Mesothelial cell of epicardium (in vitro differentiated cells): ENCODE results near the gene LYRM1. TPM values are rescaled to one million over a fixed set of nuclear protein-coding genes. Genes with fewer than 3 reads are reported as not detected.
"Not testable (repeated sequence)": the region's sequence is repeated elsewhere in the genome, so short reads cannot be mapped to it uniquely, and the experiment has no call there.

ENCODE experiments used
- DNase-seq, 2 experiments: peaks; one replicate each; pipeline ENCODE4 v3.0.0; 2021; ENCODE audit warnings: low spot score in 2 of 2; ENCODE audit not compliant: unreplicated experiment in 2 of 2
- H3K27ac Mint-ChIP-seq: 2 replicates; pipeline ENCODE4 v1.8.0; 2021; ENCODE audit warnings: mixed read lengths
- H3K27me3 Mint-ChIP-seq: 2 replicates; pipeline ENCODE4 v1.8.0; 2021; ENCODE audit warnings: low read depth, mixed read lengths
- H3K36me3 Mint-ChIP-seq: 2 replicates; pipeline ENCODE4 v1.8.0; 2021; ENCODE audit warnings: mixed read lengths
- H3K4me1 Mint-ChIP-seq: 2 replicates; pipeline ENCODE4 v1.8.0; 2021; ENCODE audit warnings: mixed read lengths
- H3K4me3 Mint-ChIP-seq: 2 replicates; pipeline ENCODE4 v1.8.0; 2021; ENCODE audit warnings: mild to moderate bottlenecking, moderate library complexity, mixed read lengths
- H3K9me3 Mint-ChIP-seq: 2 replicates; pipeline ENCODE4 v1.8.0; 2021; ENCODE audit warnings: mixed read lengths
- CTCF ChIP-seq: fragments of 200-600 bp; sonication (generic); IDR thresholded peaks from one replicate; pipeline ENCODE4 v1.5.0; 2021; ENCODE audit warnings: antibody characterized with exemption; ENCODE audit not compliant: unreplicated experiment
- total RNA-seq: library from RNA; stranded (reverse); gene quantifications from 3 replicates; pipeline ENCODE4 v1.2.1, GENCODE V29; 2021

Gene LYRM1
- total RNA-seq, 1 donor from 2014 or later: 15.9 TPM

DNA sequence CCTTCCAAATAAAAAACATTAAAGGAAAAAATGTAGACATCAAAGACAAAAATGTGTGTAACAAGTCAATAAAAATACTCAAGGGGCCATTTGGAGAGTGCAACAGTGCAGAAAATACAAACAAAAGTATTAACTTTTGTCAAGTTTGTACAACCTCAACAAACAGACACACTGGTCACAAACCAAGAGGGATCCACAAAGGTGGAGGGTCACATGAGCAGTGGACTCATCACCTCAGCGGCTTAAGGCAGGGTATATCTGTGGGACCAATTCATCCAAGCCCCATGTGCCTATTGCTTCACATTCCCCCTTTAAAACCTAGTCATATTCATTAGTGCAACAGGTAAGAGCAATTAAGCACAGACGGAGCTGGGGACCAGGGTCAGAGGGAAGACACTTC, 45.6 kb upstream of the LYRM1 start:
- Mint-ChIP-seq H3K4me1 (peaks cover 28% of the 10 kb centered on the region), H3K9me3 (no peaks in the 10 kb centered on the region), H3K27ac (no peak overlapping the region), H3K27me3 (no peaks in the 10 kb centered on the region), H3K36me3 (peaks cover 20% of the 10 kb centered on the region), H3K4me3 (no peak overlapping the region)
- no peak for DNase-seq
- no peak for TF ChIP-seq CTCF

DNA sequence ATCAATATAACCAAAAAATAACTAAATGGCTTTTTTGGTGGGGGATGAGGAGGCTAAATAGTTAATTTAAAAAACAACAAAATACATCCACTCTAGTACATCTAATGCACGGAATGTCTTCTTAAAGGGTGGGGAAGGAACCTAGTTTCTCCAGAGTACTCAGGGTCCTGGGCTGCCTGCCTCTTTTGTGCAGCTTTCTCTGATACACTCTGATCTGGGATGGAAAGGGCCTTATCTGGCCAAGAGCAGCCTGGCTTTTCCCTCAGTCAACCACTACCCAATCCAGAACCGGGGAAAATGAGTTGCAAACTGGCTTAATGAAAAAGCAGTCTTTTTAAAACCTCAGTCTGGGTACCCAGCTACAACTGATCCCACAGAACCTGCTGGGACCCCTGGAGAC, 43.3 kb upstream of the LYRM1 start:
- H3K4me1 Mint-ChIP-seq: peaks cover 8% of the 10 kb centered on the region
- H3K27ac Mint-ChIP-seq: no peak overlapping the region
- H3K9me3 Mint-ChIP-seq: no peaks in the 10 kb centered on the region
- no peak for TF ChIP-seq CTCF
- DNase-seq: no peak
- peaks cover 27% of the 10 kb centered on the region for H3K36me3 Mint-ChIP-seq
- no peaks in the 10 kb centered on the region for H3K27me3 Mint-ChIP-seq
- H3K4me3 Mint-ChIP-seq: no peak overlapping the region

GRCh38 chr16:20859229-20859628, 41.3 kb upstream of the LYRM1 start:
- Mint-ChIP-seq H3K4me3 (no peak overlapping the region), H3K4me1 (no peaks in the 10 kb centered on the region), H3K36me3 (peaks cover 31% of the 10 kb centered on the region), H3K27me3 (no peaks in the 10 kb centered on the region), H3K9me3 (peaks cover 6% of the 10 kb centered on the region), H3K27ac (no peak overlapping the region)
- TF ChIP-seq CTCF: no peak
- no peak for DNase-seq

GRCh38 chr16:20859699-20860098, 40.9 kb upstream of the LYRM1 start:
- DNase-seq: no peak
- no peak for TF ChIP-seq CTCF
- no peaks in the 10 kb centered on the region for H3K27me3 Mint-ChIP-seq
- peaks cover 2% of the 10 kb centered on the region for H3K4me1 Mint-ChIP-seq
- H3K27ac Mint-ChIP-seq: no peak overlapping the region
- no peak overlapping the region for H3K4me3 Mint-ChIP-seq
- peaks cover 33% of the 10 kb centered on the region for H3K36me3 Mint-ChIP-seq
- peaks cover 9% of the 10 kb centered on the region for H3K9me3 Mint-ChIP-seq

DNA sequence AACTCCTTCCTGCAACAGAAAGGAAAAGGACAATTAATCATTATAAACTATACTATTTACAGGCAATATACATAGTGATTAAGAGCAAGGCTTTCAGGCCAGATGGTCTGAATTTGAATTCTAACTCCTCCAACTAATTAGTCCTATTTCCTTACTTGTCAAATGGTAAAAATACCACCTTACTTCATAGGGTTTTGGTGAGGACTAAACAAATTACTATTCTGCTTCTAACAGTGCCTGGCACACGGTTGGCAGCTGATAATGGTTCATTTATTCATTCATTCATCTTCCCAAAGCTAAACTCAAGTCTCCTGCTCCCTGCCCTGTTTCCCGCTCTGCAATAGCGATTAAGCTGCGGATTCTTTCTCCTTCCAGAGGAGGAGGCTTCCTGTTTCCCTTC, 40.2 kb upstream of the LYRM1 start:
- DNase-seq: no peak
- H3K27ac Mint-ChIP-seq: no peak overlapping the region
- H3K27me3 Mint-ChIP-seq: no peaks in the 10 kb centered on the region
- H3K4me3 Mint-ChIP-seq: no peak overlapping the region
- TF ChIP-seq CTCF: no peak
- H3K36me3 Mint-ChIP-seq: peaks cover 28% of the 10 kb centered on the region
- H3K4me1 Mint-ChIP-seq: peaks cover 3% of the 10 kb centered on the region
- peaks cover 11% of the 10 kb centered on the region for H3K9me3 Mint-ChIP-seq

DNA sequence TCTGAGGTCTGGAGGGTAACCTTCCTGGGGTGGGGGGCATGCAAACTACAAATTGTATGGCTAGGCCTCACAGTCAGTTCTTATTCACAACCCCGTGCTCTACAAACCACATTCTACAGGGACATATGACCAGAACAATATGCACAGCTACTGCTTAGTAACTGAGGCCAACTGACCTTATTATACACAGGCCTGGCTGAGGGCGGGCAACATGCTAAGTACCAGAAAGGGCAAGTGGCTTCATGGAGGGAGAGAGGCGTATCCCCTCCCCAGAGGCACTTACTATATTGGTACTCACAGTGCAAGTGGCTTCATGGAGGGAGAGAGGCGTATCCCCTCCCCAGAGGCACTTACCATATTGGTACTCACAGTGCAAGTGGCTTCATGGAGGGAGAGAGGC, 39.6 kb upstream of the LYRM1 start:
- H3K27ac Mint-ChIP-seq, H3K27me3 Mint-ChIP-seq, DNase-seq, H3K4me1 Mint-ChIP-seq, H3K4me3 Mint-ChIP-seq: not testable (repeated sequence)
- Mint-ChIP-seq H3K36me3 (peaks cover 25% of the 10 kb centered on the region), H3K9me3 (peaks cover 11% of the 10 kb centered on the region)
